Osteoblast (primary cell): ENCODE results near the gene SNCG. TPM values are rescaled to one million over a fixed set of nuclear protein-coding genes. Genes with fewer than 3 reads are reported as not detected.

Source experiments
- DNase-seq: peaks from one replicate; pipeline ENCODE4 v3.0.0; 2011; ENCODE audit warnings: low spot score, mixed read lengths; ENCODE audit not compliant: insufficient read length; ENCODE audit errors: missing footprints
- H2AFZ ChIP-seq: 2 replicates; pipeline ENCODE4 v1.6.0; 2011; ENCODE audit warnings: mild to moderate bottlenecking, low read length
- H3K27ac ChIP-seq: 2 replicates; pipeline ENCODE4 v1.5.1; 2011; ENCODE audit warnings: mild to moderate bottlenecking, low read depth, low read length, moderate library complexity
- H3K27me3 ChIP-seq: 2 replicates; pipeline ENCODE4 v1.6.0; 2012; ENCODE audit warnings: mild to moderate bottlenecking, control low read depth, inconsistent platforms, low read length, moderate library complexity; ENCODE audit not compliant: insufficient read depth
- H3K36me3 ChIP-seq: 2 replicates; pipeline ENCODE4 v1.5.1; 2011; ENCODE audit warnings: mild to moderate bottlenecking, low read length, control low read depth, moderate library complexity; ENCODE audit not compliant: insufficient read depth
- H3K4me1 ChIP-seq: 2 replicates; pipeline ENCODE4 v1.5.1; 2011; ENCODE audit warnings: mild to moderate bottlenecking, low read length, control low read depth, moderate library complexity; ENCODE audit not compliant: insufficient read depth
- H3K4me2 ChIP-seq: 2 replicates; pipeline ENCODE4 v1.6.0; 2011; ENCODE audit warnings: mild to moderate bottlenecking, low read length; ENCODE audit not compliant: insufficient read depth
- H3K4me3 ChIP-seq: fragments of 200-600 bp; sonication (generic); 3 replicates; pipeline ENCODE4 v1.5.1; 2012; ENCODE audit warnings: mild to moderate bottlenecking, low read length, inconsistent platforms; ENCODE audit not compliant: insufficient read depth
- H3K79me2 ChIP-seq: 2 replicates; pipeline ENCODE4 v1.6.0; 2012; ENCODE audit warnings: mild to moderate bottlenecking, low read length, control low read depth, inconsistent platforms; ENCODE audit not compliant: insufficient read depth
- H3K9me3 ChIP-seq: 2 replicates; pipeline ENCODE4 v1.5.1; 2011; ENCODE audit warnings: low read depth, low read length, control low read depth
- H4K20me1 ChIP-seq: 2 replicates; pipeline ENCODE4 v1.6.0; 2012; ENCODE audit warnings: mild to moderate bottlenecking, low read length, control low read depth; ENCODE audit not compliant: insufficient read depth
- total RNA-seq: library from RNA; depleted of rRNA; stranded (reverse); fragments of >200 nt; gene quantifications from 2 replicates; pipeline ENCODE4 v1.2.3, GENCODE V29; 2012
- TF ChIP-seq, protein P1 (sequence below): IDR thresholded peaks from 2 replicates; pipeline ENCODE4 v1.5.1; 2011; ENCODE audit warnings: mild to moderate bottlenecking, low read depth, low read length, moderate library complexity; ENCODE audit errors: extremely low read depth

The SNCG gene
- total RNA-seq, 1 donor, result 0.36 TPM

GRCh38 chr10:86954681-86955500, 3.5 kb upstream of the SNCG start:
- no peak overlapping the region for H3K27ac ChIP-seq
- H3K9me3 ChIP-seq, result no peaks in the 10 kb centered on the region
- H3K27me3 ChIP-seq, result no peaks in the 10 kb centered on the region
- H3K4me1 ChIP-seq, result peaks cover 20% of the 10 kb centered on the region
- H4K20me1 ChIP-seq, result no peaks in the 10 kb centered on the region
- TF ChIP-seq, protein P1, sequence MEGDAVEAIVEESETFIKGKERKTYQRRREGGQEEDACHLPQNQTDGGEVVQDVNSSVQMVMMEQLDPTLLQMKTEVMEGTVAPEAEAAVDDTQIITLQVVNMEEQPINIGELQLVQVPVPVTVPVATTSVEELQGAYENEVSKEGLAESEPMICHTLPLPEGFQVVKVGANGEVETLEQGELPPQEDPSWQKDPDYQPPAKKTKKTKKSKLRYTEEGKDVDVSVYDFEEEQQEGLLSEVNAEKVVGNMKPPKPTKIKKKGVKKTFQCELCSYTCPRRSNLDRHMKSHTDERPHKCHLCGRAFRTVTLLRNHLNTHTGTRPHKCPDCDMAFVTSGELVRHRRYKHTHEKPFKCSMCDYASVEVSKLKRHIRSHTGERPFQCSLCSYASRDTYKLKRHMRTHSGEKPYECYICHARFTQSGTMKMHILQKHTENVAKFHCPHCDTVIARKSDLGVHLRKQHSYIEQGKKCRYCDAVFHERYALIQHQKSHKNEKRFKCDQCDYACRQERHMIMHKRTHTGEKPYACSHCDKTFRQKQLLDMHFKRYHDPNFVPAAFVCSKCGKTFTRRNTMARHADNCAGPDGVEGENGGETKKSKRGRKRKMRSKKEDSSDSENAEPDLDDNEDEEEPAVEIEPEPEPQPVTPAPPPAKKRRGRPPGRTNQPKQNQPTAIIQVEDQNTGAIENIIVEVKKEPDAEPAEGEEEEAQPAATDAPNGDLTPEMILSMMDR, result no peak
- no peak overlapping the region for H3K4me3 ChIP-seq
- peak; percentile 94 for DNase-seq
- H2AFZ ChIP-seq, result peak overlapping the region; percentile 84
- H3K36me3 ChIP-seq, result no peaks in the 10 kb centered on the region
- H3K4me2 ChIP-seq, result no peak overlapping the region
- no peaks in the 10 kb centered on the region for H3K79me2 ChIP-seq

- peak; percentile 56 for DNase-seq
- Histone ChIP-seq H3K27ac (no peak overlapping the region), H3K9me3 (no peaks in the 10 kb centered on the region), H3K4me3 (no peak overlapping the region), H3K27me3 (no peaks in the 10 kb centered on the region), H3K4me1 (peaks cover 20% of the 10 kb centered on the region), H3K36me3 (no peaks in the 10 kb centered on the region), H4K20me1 (no peaks in the 10 kb centered on the region), H3K4me2 (no peak overlapping the region), H2AFZ (no peak overlapping the region), H3K79me2 (no peaks in the 10 kb centered on the region)
- TF ChIP-seq, protein P1, result no peak
These were observed 2.8 kb upstream of the SNCG start for GRCh38 chr10:86955501-86956194.

GRCh38 chr10:86956195-86956847, 2.1 kb upstream of the SNCG start:
- no peak overlapping the region for H3K27ac ChIP-seq
- peak; percentile 59 for DNase-seq

More at GRCh38 chr10:86956195-86956847, 2.1 kb upstream of the SNCG start:
- Histone ChIP-seq H3K9me3 (no peaks in the 10 kb centered on the region), H3K4me2 (no peak overlapping the region), H3K27me3 (no peaks in the 10 kb centered on the region), H2AFZ (no peak overlapping the region), H3K36me3 (no peaks in the 10 kb centered on the region), H4K20me1 (no peaks in the 10 kb centered on the region), H3K4me1 (peaks cover 20% of the 10 kb centered on the region), H3K79me2 (no peaks in the 10 kb centered on the region), H3K4me3 (no peak overlapping the region)
- TF ChIP-seq, protein P1, result no peak
